T-helper 2 cell (primary cell): ENCODE measurements around the gene MZB1.
"Not testable (repeated sequence)": the region's sequence is repeated elsewhere in the genome, so short reads cannot be mapped to it uniquely, and the experiment has no call there.

ENCODE experiments used
- DNase-seq, 5 experiments: peaks; one replicate each; pipeline versions ENCODE4 v3.0.0 to v3.0.0-alpha.2; 2012 to 2022

MZB1 gene

DNA sequence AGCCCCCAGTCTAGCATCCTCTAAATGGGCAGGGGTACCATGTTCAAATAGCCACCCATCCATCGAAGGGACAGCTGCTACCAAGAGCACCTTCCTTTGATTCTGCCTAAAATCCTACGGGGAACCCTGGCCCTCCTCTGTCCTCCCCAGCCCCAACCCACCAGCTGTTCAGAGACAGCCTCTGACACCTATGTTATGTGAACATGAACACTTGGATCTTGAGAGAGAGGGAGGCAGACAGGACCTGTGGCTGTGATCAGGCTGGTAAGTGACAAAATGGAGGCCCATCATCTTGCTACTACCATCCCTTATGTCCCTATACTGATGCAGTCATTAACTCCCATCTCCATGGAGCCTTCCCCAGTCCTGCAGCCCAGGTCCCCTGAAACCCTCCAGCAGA, 14.8 kb downstream of the MZB1 start:
- no peak for DNase-seq

DNA sequence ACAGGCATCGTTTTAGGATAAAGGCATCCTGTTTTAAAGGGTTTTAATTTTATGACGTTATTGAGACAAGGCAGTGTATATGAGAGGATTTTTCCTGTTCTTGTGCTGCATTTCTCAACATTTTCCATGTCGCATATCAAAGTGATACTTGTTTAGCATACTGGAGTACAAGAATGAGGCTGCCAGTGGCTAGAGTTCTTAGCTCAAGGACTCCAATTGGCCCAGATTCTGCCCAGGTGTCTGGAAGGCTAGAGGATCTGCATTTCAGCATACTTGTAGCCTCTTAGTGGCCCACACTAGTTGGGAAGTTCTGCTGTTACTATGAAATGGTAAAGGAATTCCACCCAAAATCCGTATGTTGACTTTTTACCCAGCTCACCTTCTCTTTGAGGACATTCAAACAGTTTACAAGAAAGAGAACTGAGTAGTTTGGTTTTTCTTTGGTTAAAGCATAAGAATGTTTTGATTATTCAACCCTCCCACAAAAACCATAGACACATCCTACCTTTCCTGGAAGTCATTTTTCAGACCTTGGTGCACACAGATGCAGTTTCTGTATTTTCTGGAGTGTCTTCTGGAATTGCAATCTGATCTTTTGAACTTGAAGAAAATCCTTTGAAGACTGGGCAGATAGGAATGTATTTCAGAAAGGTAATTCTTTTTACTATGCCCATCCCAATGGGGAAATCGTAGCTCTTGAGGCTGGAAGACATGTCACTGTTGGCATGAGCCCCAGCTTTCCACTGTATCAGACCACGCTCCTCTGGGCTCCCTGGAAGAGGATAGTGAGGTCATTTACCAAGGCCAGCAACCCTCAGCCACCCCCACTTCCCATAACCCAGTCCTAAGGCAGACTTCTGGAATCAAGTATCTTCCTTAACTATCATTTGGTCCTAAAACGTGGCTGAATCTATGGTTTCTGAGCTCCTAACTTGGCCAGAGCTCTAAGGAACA, 18.0 kb downstream of the MZB1 start:
- DNase-seq: no peak

DNA sequence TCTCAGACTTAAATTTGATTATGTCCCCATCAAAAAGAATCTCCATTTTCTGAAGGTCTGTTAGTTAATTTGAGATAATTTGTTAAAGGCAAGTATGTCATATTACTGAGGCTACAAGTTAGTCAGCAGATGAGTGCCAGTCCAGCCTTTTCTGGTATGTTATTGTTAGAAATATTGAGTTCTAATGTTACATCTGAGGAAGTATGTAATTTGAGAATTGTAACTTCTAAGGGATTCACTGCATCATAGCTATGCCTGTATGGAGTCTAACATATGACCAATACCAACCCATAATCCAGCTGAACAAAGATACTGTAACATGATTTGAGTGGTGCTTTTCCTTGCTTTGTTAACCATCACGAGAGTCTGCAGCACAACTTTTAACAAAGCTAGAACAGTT, 20.5 kb downstream of the MZB1 start:
- no peak for DNase-seq

DNA sequence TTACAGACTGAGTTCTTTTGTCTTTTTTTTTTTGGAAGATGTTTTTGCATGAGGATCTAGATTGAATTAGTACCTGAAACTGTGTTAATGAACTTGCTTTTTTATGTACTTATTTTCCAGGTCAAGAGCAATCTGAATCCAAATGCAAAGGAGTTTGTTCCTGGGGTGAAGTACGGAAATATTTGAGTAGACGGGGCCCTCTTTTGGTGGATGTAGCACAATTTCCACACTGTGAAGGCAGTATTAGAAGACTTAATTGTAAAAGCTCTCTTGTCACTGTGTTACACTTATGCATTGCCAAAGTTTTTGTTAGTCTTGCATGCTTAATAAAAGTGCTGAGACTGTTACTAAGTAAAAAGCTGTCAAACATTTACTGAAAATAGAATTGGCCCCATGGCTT, 21.1 kb downstream of the MZB1 start:
- no peak for DNase-seq

DNA sequence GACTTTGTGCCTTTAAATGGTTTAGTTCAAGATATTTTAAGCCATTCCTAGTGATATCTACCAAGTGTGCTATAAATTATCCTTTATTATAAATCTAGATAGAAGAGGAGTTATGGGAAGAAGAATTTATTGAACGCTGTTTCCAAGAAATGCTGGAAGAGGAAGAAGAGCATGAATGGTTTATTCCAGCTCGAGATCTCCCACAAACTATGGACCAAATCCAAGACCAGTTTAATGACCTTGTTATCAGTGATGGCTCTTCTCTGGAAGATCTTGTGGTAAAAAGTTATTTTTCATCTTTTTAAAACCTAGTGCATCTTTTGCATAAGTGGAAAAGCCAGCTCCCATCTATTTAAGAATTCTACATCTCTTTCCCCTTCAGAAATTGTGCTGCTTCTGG, 25.2 kb downstream of the MZB1 start:
- DNase-seq: no peak

DNA sequence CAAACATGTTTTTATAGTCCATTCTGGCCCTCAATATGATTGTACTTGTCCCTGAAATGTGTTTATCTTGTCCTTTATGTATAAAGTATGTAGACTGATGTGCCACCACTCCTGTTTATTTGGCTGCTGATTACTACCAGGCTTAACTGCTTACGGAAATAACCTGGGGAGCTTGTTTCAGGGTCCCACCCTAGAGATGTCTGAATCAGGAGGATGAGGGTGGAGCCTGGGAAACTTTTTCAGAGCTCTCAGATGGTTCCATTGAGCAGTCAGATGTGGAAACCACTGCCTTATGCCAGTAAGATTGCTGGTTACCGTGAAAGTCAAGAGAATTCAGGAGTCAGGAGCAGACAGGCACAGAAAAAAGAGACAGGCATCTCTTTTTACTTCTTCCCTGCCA, 25.8 kb downstream of the MZB1 start:
- no peak for DNase-seq

DNA sequence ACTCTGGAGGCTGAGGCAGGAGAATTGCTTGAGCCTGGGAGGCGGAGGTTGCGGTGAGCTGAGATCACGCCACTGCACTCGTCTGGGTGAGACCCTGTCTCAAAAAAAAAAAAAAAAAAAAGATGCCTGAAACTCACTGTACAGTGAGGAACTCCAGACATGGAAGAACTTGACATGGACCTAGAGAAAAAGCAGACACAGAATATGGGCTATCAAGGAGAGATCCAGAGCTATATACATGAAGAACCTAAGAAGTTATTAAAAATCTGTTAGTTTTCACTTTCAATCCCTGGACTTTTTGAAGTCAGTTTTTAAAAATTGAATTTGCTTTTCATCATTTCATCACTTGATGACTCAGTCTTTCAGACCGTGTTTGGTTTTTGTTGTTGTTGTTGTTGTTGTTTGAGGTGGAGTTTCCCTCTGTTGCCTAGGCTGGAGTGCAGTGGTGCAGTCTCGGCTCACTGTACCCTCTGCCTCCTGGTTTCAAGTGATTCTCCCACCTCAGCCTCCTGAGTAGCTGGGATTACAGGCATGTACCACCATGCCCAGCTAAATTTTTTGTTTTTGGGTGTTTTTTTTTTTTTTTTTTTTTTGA, 27.8 kb downstream of the MZB1 start:
- DNase-seq: no peak

DNA sequence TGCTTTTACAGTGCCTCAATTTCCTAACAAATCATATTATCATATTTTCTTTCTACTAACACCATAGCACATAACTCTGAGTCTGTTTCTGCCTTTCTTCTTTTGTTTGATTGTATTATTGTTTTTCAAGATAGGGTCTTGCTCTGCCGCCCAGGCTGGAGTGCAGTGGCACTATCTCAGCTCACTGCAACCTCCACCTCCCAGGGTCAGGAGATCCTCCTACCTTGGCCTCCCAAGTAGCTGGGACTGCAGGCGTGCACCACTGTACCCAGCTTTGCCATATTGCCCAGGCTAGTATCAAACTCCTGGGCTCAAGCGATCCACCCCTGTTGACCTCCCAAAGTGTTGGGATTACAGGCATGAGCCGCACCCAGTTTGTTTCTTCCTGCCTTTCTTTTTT, 29.3 kb downstream of the MZB1 start:
- DNase-seq: no peak

DNA sequence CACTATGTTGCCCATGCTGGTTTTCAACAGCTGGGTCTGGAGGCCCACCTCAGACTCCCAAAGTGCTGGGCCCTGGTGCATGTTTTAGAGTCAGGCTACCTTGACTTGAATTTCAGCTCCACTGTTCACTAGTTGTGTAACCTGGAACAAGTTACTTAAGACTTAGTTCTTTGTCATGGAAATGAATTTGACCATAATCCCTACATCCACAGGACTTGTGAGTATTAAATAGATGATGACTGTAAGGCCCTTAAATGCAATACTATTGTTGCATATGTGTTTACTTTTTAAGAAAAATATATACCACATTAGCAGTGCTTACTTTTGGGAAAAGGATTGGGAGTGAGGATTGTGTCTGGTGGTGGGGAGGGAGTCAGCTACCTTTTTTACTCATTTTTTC, 31.6 kb downstream of the MZB1 start:
- no peak for DNase-seq

DNA sequence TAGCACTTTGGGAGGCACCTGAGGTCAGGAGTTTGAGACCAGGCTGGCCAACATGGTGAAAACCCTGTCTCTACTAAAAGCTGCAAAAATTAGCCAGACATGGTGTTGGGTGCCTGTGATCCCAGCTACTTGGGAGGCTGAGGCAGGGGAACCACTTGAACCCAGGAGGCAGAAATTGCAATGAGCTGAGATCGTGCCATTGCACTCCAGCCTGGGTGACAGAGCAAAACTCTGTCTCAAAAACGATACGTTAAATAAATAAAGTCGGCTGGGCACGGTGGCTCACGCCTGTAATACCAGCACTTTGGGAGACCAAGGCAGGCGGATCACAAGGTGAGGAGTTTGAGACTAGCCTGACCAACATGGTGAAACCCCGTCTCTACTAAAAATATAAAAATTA, 33.8 kb downstream of the MZB1 start:
- not testable (repeated sequence) for DNase-seq

DNA sequence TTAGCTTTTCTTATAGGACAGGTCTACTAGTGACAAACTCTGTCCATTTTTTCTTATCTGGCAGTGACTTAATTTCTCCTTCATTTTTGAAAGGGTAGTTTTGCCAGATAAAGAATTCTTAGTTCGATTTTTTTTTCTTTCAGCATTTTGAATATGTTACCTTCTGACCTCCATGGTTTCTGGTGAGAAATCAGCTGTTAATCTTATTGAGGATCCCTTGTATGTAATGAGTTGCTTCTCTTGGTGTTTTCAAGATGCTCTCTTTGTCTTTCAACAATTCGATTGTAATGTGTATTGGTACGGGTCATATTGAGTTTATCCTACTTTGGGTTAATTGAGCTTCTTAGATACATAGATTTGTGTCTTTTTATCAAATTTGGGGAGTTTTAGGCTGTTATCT, 35.5 kb downstream of the MZB1 start:
- no peak for DNase-seq

DNA sequence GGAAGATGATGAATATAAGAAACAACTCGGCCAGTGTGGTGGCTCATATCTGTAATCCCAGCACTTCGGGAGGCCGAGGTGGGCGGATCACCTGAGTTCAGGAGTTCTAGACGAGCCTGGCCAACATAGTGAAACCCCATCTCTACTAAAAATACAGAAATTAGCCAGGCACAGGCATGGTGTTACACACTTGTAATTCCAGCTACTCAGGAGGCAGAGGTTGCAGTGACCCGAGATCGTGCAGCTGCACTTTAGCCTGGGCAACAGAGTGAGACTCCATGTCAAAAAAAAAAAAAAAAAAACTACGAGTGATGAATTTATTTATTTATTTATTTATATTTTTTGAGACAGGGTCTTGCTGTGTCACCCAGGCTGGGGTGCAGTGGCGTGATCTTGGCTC, 41.9 kb downstream of the MZB1 start:
- not testable (repeated sequence) for DNase-seq

DNA sequence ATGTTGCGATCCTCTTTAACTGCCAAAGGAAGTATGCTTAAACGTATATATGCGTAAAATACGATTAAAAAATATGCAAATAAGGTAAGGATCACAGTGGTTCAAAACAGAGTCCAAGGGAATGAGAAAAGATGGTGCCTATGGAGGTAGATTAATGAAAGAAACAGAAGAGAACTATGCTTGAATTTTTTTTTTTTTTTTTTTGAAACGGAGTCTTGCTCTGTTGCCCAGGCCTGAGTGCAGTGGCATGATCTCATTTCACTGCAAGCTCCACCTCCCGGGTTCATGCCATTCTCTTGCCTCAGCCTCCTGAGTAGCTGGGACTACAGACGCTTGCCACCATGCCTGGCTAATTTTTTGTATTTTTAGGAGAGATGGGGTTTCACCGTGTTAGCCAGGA, 44.3 kb downstream of the MZB1 start:
- DNase-seq: not testable (repeated sequence)

DNA sequence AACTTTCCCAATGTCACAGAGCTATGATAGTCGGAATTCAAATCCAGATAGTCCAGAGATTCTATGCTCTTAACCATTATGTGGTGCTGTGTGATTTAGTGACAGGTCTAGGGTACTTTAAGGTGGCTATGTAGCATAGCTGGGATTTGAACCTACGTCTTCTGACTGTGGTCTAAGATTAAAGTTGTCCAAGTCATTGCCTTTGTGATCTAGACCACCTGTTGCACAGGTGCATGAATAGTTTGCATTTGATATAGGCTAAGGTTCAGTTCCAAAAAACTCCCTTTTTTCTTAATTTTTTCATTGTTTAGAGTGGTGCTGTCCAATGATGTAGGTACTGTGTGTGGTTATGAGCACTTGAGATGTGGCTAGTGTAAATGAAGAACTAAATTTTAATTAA, 45.5 kb downstream of the MZB1 start:
- no peak for DNase-seq

DNA sequence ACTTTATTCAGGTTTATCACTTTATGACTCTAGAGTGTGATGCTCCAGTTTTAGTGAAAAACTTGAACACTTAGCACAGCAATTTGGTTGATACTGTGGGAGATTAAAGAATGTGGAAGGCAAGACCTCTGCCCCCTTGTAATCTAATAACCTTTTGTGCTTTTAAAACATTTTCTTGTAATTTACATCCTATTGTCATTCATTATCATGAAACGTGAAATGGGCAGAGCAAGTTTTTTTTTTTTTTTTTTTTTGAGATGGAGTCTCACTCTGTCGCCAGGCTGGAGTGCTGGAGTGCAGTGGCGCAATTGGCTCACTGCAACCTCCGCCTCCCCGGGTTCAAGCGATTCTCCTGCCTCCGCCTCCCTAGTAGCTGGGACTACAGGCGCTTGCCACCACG, 46.2 kb downstream of the MZB1 start:
- no peak for DNase-seq

DNA sequence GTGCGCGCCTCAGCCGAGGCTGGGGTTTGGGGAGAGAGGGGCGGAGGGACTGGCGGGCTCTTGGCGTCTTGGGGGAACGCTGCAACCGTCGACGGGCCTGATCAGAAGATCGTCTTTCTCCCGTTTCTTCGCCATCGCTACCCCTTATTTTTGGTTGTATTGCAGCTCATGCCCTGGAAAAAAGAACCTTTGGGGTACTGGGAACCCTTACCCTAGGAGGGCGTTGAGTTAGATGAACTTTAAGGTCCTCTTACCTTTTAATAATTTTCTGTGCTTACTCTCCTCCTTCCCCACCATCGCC, 47.3 kb downstream of the MZB1 start:
- DNase-seq: peak in 1 of 5 experiments; percentile 80

DNA sequence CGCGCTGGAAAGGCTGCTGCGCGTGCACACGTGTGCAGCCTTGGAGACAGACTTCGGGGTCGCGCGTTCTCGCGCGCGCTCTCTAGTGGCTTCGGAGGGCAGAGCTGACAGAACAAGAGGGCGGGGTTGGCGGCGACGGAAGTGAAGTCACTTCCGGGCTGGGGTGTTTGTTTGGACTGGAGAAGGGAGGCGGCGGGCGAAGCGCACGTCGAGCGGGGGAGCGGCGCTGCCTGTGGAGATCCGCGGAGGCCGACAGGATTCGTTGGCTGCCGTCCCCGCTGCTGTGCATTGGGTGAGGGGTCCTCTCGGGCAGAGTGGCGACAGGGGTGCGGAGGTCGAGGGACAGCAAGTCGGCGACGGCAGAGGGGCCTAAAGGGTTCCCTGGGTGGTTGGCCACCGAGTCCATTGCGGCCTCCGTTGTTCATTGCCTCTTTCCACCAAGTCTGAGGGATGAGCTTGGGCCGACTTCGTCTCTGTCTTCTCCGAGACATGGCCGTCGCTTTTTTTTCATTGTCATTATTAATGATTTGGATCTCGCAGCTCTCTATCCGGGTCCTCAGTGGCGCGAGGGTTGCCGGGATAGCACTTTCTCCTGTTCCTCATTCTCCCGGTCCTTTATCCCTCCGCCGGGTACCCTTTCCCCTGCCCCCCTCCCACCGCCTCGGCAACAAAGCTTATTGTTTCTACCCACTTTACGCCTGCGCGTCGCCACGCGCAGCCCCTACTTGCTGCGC, 47.9 kb downstream of the MZB1 start, which contains the start of gene PAIP2:
TSS of gene PAIP2 (plus strand) at position 166 of the 734 bp plus-strand sequence. CDS start 21,931 bp downstream, outside the sequence.
- peak; percentile 91 to 98 (median 95) for DNase-seq

DNA sequence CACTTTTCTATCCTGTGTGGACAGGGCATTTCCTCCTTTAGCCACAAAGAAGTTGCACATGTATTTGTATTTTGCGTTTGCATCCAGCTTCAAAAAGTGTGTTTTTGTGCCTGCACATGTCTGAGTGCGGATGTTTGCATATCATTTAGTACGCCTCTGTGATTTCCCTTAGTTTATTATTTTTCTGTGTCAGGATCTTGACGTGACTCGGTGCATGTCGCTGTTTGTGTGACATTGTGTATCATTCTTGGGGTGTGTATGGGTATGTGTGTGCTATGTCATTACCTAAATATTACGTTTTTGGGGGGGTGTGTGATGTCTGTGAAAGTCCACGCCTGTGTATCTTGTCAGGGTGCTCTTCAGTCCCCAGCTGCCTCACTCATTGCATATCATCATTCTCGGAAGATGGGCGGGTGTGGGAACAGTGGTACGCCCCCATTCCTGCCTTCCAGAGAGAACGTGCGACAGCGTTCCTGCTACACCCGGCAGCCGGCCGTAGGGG, 48.5 kb downstream of the MZB1 start:
- DNase-seq: no peak

DNA sequence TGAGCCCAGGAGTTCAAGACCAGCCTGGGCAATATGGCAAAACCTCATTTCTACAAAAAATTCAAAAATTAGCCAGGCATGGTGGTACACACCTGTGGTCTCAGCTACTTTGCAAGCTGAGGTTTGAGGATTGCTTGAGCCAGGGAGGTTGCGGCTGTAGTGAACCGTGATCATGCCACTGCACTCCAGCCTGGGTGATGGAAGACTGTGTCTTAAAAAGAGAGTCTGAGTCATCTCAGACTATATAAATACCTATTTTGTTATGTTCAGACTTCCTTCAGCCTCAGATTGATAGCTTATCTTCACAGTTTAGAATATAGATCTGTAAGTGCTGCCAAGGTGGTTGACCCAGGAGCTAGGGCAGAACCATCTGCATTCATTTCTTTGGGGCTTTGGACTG, 49.7 kb downstream of the MZB1 start:
- DNase-seq: peak in 1 of 5 experiments; percentile 50
